H1 (cell line): ENCODE data around the gene ASCC1. TPM values are rescaled to one million over a fixed set of nuclear protein-coding genes. Genes with fewer than 3 reads are reported as not detected.

Experiments used
- CTCF ChIA-PET: fragments of 300-600 bp; sonication (Branson Sonifier 250); formaldehyde crosslinking; loops from one replicate; lab custom pipeline; 2021; ENCODE audit not compliant: partially characterized antibody; lab: Charles Lee
- POLR2A ChIA-PET: fragments of 300-600 bp; sonication (Branson Sonifier 250); formaldehyde crosslinking; loops from one replicate; lab custom pipeline; 2021; ENCODE audit warnings: inconsistent platforms; ENCODE audit not compliant: partially characterized antibody; lab: Charles Lee
- DNase-seq, 2 experiments: peaks; one replicate each; pipeline versions ENCODE4 v3.0.0 to v3.0.0-alpha.2; 2010 to 2022; ENCODE audit warnings: low spot score in 2 of 2, low read depth in 1 of 2, mixed read lengths in 1 of 2
- FAIRE-seq: peaks from 2 replicates; lab custom pipeline; 2011; peaks lifted over from hg19 to GRCh38; lab: Jason Lieb, UNC
- H2AFZ ChIP-seq: 2 replicates; pipeline ENCODE4 v1.8.1; 2012; ENCODE audit warnings: low read length, inconsistent platforms
- H2AK5ac ChIP-seq: 2 replicates; pipeline ENCODE4 v1.6.1; 2013; ENCODE audit warnings: low read depth, low read length
- H2BK120ac ChIP-seq: replicated peaks from 2 replicates; pipeline ENCODE3; 2013; ENCODE audit warnings: low read depth, low read length, inconsistent platforms
- H2BK12ac ChIP-seq: 2 replicates; pipeline ENCODE4 v1.6.1; 2013; ENCODE audit warnings: low read depth, low read length
- H2BK15ac ChIP-seq: 2 replicates; pipeline ENCODE4 v1.6.1; 2013; ENCODE audit warnings: low read length
- H2BK20ac ChIP-seq: 2 replicates; pipeline ENCODE4 v1.6.1; 2013; ENCODE audit warnings: low read length
- H2BK5ac ChIP-seq: 2 replicates; pipeline ENCODE4 v1.6.1; 2013; ENCODE audit warnings: low read depth, low read length
- H3K14ac ChIP-seq: 2 replicates; pipeline ENCODE4 v1.6.1; 2013; ENCODE audit warnings: inconsistent platforms; ENCODE audit not compliant: insufficient read length
- H3K18ac ChIP-seq: 2 replicates; pipeline ENCODE4 v1.6.1; 2013; ENCODE audit warnings: low read length; ENCODE audit errors: extremely low read depth
- H3K23ac ChIP-seq: 2 replicates; pipeline ENCODE4 v1.6.1; 2013; ENCODE audit warnings: inconsistent platforms; ENCODE audit not compliant: insufficient read length
- H3K23me2 ChIP-seq: 2 replicates; pipeline ENCODE4 v1.6.1; 2013; ENCODE audit warnings: low read depth, low read length
- H3K27ac ChIP-seq: 2 replicates; pipeline ENCODE4 v1.6.1; 2011; ENCODE audit warnings: low read depth, low read length, inconsistent platforms
- H3K27me3 ChIP-seq, 4 experiments: replicated peaks in 1 of 4; 1 replicate in 1 of 4; 2 replicates in 3 of 4; pipeline versions ENCODE4 v1.6.1 to v1.8.1; 2011 to 2013; ENCODE audit warnings: low read length in 3 of 4, mild to moderate bottlenecking in 3 of 4, inconsistent platforms in 2 of 4, mixed read lengths in 2 of 4, moderate library complexity in 1 of 4; ENCODE audit not compliant: control insufficient read depth in 3 of 4, insufficient read depth in 3 of 4; ENCODE audit errors: extremely low read depth in 1 of 4
- H3K36me3 ChIP-seq, 4 experiments: 2 replicates each; pipeline versions ENCODE4 v1.6.1 to v1.8.1; 2011 to 2013; ENCODE audit warnings: mild to moderate bottlenecking in 4 of 4, low read length in 3 of 4, moderate library complexity in 2 of 4, control low read depth in 1 of 4, inconsistent platforms in 1 of 4; ENCODE audit not compliant: insufficient read depth in 4 of 4, control insufficient read depth in 2 of 4
- H3K4ac ChIP-seq: replicated peaks from 2 replicates; pipeline ENCODE3; 2013; ENCODE audit warnings: low read length, low read depth, mixed read lengths, inconsistent platforms; ENCODE audit not compliant: insufficient read length
- H3K4me1 ChIP-seq, 4 experiments: replicated peaks in 1 of 4; 1 replicate in 1 of 4; 2 replicates in 3 of 4; pipeline versions ENCODE4 v1.6.1 to v1.8.1; 2011 to 2013; ENCODE audit warnings: low read length in 3 of 4, inconsistent platforms in 2 of 4, mixed read lengths in 1 of 4; ENCODE audit not compliant: insufficient read depth in 4 of 4, control insufficient read depth in 3 of 4
- H3K4me2 ChIP-seq, 2 experiments: 2 replicates each; pipeline versions ENCODE4 v1.6.1 to v1.8.1; 2011 to 2013; ENCODE audit warnings: low read depth in 2 of 2, low read length in 2 of 2, control low read depth in 1 of 2, inconsistent platforms in 1 of 2, mild to moderate bottlenecking in 1 of 2; ENCODE audit not compliant: insufficient read depth in 1 of 2
- H3K4me3 ChIP-seq, 4 experiments: fragments of 200-600, 300-600 bp in 1 of 4; sonication (generic), shearing (Covaris generic), sonication (Bioruptor Twin) in 1 of 4; 2 replicates each; pipeline versions ENCODE4 v1.5.1 to v1.8.1; 2011 to 2016; ENCODE audit warnings: low read length in 4 of 4, low read depth in 3 of 4, control low read depth in 2 of 4, inconsistent platforms in 2 of 4, mild to moderate bottlenecking in 2 of 4, mixed read lengths in 1 of 4, moderate library complexity in 1 of 4; ENCODE audit not compliant: insufficient read depth in 2 of 4; ENCODE audit errors: extremely low read depth in 1 of 4
- H3K56ac ChIP-seq: replicated peaks from 2 replicates; pipeline ENCODE3; 2013; ENCODE audit warnings: low read depth, mild to moderate bottlenecking, mixed read lengths, low read length, inconsistent platforms; ENCODE audit not compliant: insufficient read length
- H3K79me1 ChIP-seq: 2 replicates; pipeline ENCODE4 v1.6.1; 2013; ENCODE audit warnings: low read depth, low read length, control low read depth
- H3K79me2 ChIP-seq, 2 experiments: 2 replicates each; pipeline versions ENCODE4 v1.6.1 to v1.8.1; 2012 to 2013; ENCODE audit warnings: low read length in 2 of 2, mild to moderate bottlenecking in 2 of 2, inconsistent platforms in 1 of 2; ENCODE audit not compliant: insufficient read depth in 2 of 2, control insufficient read depth in 1 of 2
- H3K9ac ChIP-seq, 4 experiments: replicated peaks in 1 of 4; 1 replicate in 1 of 4; 2 replicates in 3 of 4; pipeline versions ENCODE4 v1.6.1 to v1.8.1; 2011 to 2013; ENCODE audit warnings: low read depth in 3 of 4, low read length in 3 of 4, control low read depth in 2 of 4, mild to moderate bottlenecking in 2 of 4, moderate library complexity in 2 of 4, inconsistent platforms in 1 of 4; ENCODE audit errors: extremely low read depth in 1 of 4
- H3K9me3 ChIP-seq, 2 experiments: 2 replicates each; pipeline versions ENCODE4 v1.6.1 to v1.8.1; 2012 to 2013; ENCODE audit warnings: mild to moderate bottlenecking in 2 of 2, moderate library complexity in 2 of 2, control low read depth in 1 of 2, inconsistent platforms in 1 of 2, low read depth in 1 of 2, low read length in 1 of 2, mixed read lengths in 1 of 2; ENCODE audit not compliant: insufficient read depth in 2 of 2
- H4K20me1 ChIP-seq, 2 experiments: replicated peaks in 1 of 2; 2 replicates each; pipeline versions ENCODE3 to v1.8.1; 2011 to 2013; ENCODE audit warnings: inconsistent platforms in 2 of 2, low read length in 2 of 2, mild to moderate bottlenecking in 1 of 2; ENCODE audit not compliant: insufficient read depth in 2 of 2, control insufficient read depth in 1 of 2
- H4K5ac ChIP-seq: 2 replicates; pipeline ENCODE4 v1.6.1; 2013; ENCODE audit warnings: low read length, low read depth, mixed read lengths, inconsistent platforms; ENCODE audit not compliant: insufficient read length
- H4K8ac ChIP-seq: 2 replicates; pipeline ENCODE4 v1.8.0; 2013; ENCODE audit warnings: mild to moderate bottlenecking, moderate library complexity, low read length, inconsistent platforms; ENCODE audit not compliant: insufficient read depth; ENCODE audit errors: extremely low read depth
- H4K91ac ChIP-seq: replicated peaks from 2 replicates; pipeline ENCODE3; 2013; ENCODE audit warnings: low read length, mixed read lengths, inconsistent platforms; ENCODE audit not compliant: insufficient read length
- ATF2 ChIP-seq: IDR thresholded peaks from 2 replicates; pipeline ENCODE4 v1.6.1; 2012; ENCODE audit warnings: low read length, inconsistent platforms
- CEBPB ChIP-seq: IDR thresholded peaks from 2 replicates; pipeline ENCODE4 v1.6.1; 2012; ENCODE audit warnings: low read depth, low read length
- EGR1 ChIP-seq: IDR thresholded peaks from 2 replicates; pipeline ENCODE4 v1.6.1; 2011; ENCODE audit warnings: low read depth, low read length, borderline replicate concordance
- EP300 ChIP-seq, 2 experiments: IDR thresholded peaks; 1 replicate in 1 of 2; 2 replicates in 1 of 2; pipeline ENCODE4 v1.6.1; 2011 to 2012; ENCODE audit warnings: low read depth in 2 of 2, low read length in 2 of 2, mild to moderate bottlenecking in 2 of 2, borderline replicate concordance in 1 of 2, inconsistent platforms in 1 of 2, moderate library complexity in 1 of 2
- EZH2 ChIP-seq: fragments of 200-600 bp; sonication (generic); IDR thresholded peaks from 2 replicates; pipeline ENCODE4 v1.7.1; 2012; ENCODE audit warnings: low read depth, mild to moderate bottlenecking, moderate library complexity, low read length, inconsistent platforms; ENCODE audit not compliant: severe bottlenecking
- HDAC2 ChIP-seq, 2 experiments: fragments of 300-600 bp in 1 of 2; sonication (generic) in 1 of 2; IDR thresholded peaks; 2 replicates each; pipeline ENCODE4 v1.6.1; 2011 to 2012; ENCODE audit warnings: low read depth in 2 of 2, low read length in 2 of 2, mild to moderate bottlenecking in 2 of 2, moderate library complexity in 2 of 2, borderline replicate concordance in 1 of 2, inconsistent platforms in 1 of 2
- MAX ChIP-seq: IDR thresholded peaks from 2 replicates; pipeline ENCODE4 v1.6.1; 2012; ENCODE audit warnings: inconsistent platforms
- TBP ChIP-seq: IDR thresholded peaks from 2 replicates; pipeline ENCODE4 v1.6.1; 2011; ENCODE audit warnings: low read depth, low read length, improper control_type of control experiment
- WGBS, 2 experiments: shearing (Covaris generic) in 1 of 2; methylation state at CpG; one replicate each; pipeline versions ENCODE4 v1.1.6 to v1.1.7; 2013 to 2015; ENCODE audit warnings: low lambda C conversion rate in 2 of 2, mixed read lengths in 2 of 2, inconsistent platforms in 1 of 2, low coverage in 1 of 2, missing lambda C conversion rate in 1 of 2; ENCODE audit not compliant: insufficient replicate concordance in 2 of 2, insufficient coverage in 1 of 2, insufficient read length in 1 of 2; ENCODE audit errors: extremely low coverage in 1 of 2, missing lambda C conversion rate in 1 of 2; 5-methylcytosine and 5-hydroxymethylcytosine counted together
- polyA plus RNA-seq, 7 experiments: library from polyadenylated mRNA; depleted of rRNA in 3 of 7; stranded (reverse) in 5 of 7; unstranded in 2 of 7; fragments of >200 nt in 5 of 7; fragments of 200-250 nt in 2 of 7; gene quantifications; 1 replicate in 5 of 7; 2 replicates in 1 of 7; 4 replicates in 1 of 7; pipeline versions ENCODE4 v1.2.1 to v1.2.3, GENCODE V29; 2011 to 2013; ENCODE audit warnings: missing spikeins in 2 of 7, mixed read lengths in 2 of 7
- total RNA-seq: library from RNA; stranded (reverse); fragmentation: NEBNext Ultra II Directional; extraction: Animal tissue kit (Norgen Biotek cat#: 25700); gene quantifications from 2 replicates; pipeline ENCODE4 v1.2.1, GENCODE V29; 2021

ASCC1 gene
- total and polyA plus RNA-seq, 2 of the 8 experiments (the other 6 are each of a cell fraction or from before 2014, with no cell fraction given), result 25.6 to 35.8 TPM

GRCh38 chr10:72134785-72135767, 81.0 kb downstream of the ASCC1 start:
- no peak overlapping the region for H3K27ac ChIP-seq
- H3K9me3 ChIP-seq, result peaks cover 0 to 3% of the 10 kb centered on the region in 2 experiments; a peak in 1 of 4 replicates
- H4K20me1 ChIP-seq, result no peaks in the 10 kb centered on the region
- H3K23me2 ChIP-seq, result no peaks in the 10 kb centered on the region
- FAIRE-seq (no peak), DNase-seq (no peak)
- H4K8ac ChIP-seq, result no peak overlapping the region
- H2BK12ac ChIP-seq, result peak overlapping the region; percentile 12; the same call in 1 of the 2 replicates
- H3K4ac ChIP-seq, result no peak overlapping the region
- H3K4me1 ChIP-seq, result peaks cover 0 to 5% (median 1%) of the 10 kb centered on the region in 4 experiments; a peak in 1 of 7 replicates
- H3K4me3 ChIP-seq, result no peak overlapping the region
- H2AFZ ChIP-seq, result no peak overlapping the region
- H3K27me3 ChIP-seq, result no peaks in the 10 kb centered on the region
- no peak overlapping the region for H2BK120ac ChIP-seq
- no peak overlapping the region for H4K91ac ChIP-seq
- WGBS, 2 experiments, result 85% methylated on average over 10 of the region's 10 CpGs; no CpG with 5 or more reads in 1 of the 2 experiments
- H2AK5ac ChIP-seq, result 0 out of 2 replicates have a peak overlapping the region, but pooled peaks have one; percentile 85
- no peak overlapping the region for H3K23ac ChIP-seq
- no peaks in the 10 kb centered on the region for H3K79me2 ChIP-seq
- 0 out of 2 replicates have a peak overlapping the region, but pooled peaks have one; percentile 72 for H2BK15ac ChIP-seq
- H3K9ac ChIP-seq, result no peak overlapping the region; a peak in 1 of 7 replicates
- H3K18ac ChIP-seq, result no peak overlapping the region
- no peak overlapping the region for H2BK5ac ChIP-seq
- H3K79me1 ChIP-seq, result no peaks in the 10 kb centered on the region
- H4K5ac ChIP-seq, result no peak overlapping the region
- H3K14ac ChIP-seq, result no peak overlapping the region
- H3K36me3 ChIP-seq, result no peaks in the 10 kb centered on the region
- no peak overlapping the region for H2BK20ac ChIP-seq
- no peak overlapping the region for H3K4me2 ChIP-seq
- POLR2A ChIA-PET, result interaction anchor here (0.6 to 1.7 kb wide), 4 partner anchors 33 to 138 kb away, joined by 3 to 4 read pairs (median 4); partner anchors contain the start of gene DDIT4
- CTCF ChIA-PET, result interaction anchor here (0.5 to 8.7 kb wide), 6 partner anchors 8 to 192 kb away, joined by 3 to 51 read pairs (median 4); no protein-coding TSS in a partner anchor
- H3K56ac ChIP-seq, result no peak overlapping the region
- TF ChIP-seq CEBPB, result no peak
- no peak for TF ChIP-seq EGR1
- no peak for TF ChIP-seq EP300 (IDR thresholded peaks at IDR 0.05; ENCODE audit: borderline replicate concordance in 1 of 2, low read depth in 2 of 2, low read length in 2 of 2)
- TF ChIP-seq TBP, result no peak
- no peak for TF ChIP-seq EZH2
- no peak for TF ChIP-seq HDAC2 (IDR thresholded peaks at IDR 0.05; ENCODE audit: borderline replicate concordance in 1 of 2, low read depth in 2 of 2, low read length in 2 of 2)
- TF ChIP-seq ATF2, result no peak
- TF ChIP-seq MAX, result no peak
